Measurements from ENCODE around the gene GNG2.

The GNG2 gene

DNA sequence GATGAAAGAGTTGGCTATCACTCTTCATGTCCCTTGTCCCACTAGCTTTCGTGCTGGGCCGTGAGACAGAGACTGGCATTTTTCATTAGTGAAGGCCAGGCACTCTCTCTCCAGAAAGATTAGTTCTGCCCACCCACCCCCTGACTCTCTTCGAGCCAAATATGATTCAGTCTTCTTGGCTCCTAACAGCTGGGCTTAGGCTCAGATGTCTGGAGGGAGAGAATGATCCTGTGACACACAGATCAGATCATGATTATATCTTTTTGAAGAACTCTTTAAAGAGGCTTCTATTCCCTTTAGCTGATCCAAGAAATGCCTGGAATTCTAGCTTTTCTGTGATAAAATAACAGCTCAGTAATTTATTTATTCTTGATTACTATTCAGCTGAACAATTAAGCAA is 5.2 kb upstream of the GNG2 start:
- DNase-seq (ENCODE audit: extremely low read depth in 1 of 2, low read depth in 1 of 2) = no peak

DNA sequence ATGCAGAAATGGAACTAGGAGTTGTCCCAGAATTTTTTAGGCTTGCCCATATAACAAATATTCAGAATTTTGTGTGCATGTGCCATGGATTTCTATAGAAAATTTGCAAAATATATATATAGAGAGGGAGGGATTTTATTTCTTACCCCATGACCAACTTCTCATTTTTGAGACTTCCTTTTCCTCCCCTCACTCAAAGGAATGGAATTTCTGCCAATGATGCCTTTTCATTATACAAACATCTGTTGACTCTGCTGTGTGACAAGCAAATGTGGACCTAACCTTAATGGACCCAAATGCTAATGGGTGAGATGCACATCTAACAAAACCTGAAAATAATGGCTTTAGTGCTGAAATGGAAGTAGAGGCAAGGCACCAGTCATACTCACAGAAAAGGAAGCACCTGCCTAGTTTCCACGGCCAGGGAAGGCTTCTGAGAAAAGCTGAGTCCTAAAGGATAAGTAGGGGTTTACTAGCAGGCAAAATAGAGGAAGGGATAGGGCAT is 3.6 kb upstream of the GNG2 start:
- DNase-seq (ENCODE audit: extremely low read depth in 1 of 2, low read depth in 1 of 2) = no peak

DNA sequence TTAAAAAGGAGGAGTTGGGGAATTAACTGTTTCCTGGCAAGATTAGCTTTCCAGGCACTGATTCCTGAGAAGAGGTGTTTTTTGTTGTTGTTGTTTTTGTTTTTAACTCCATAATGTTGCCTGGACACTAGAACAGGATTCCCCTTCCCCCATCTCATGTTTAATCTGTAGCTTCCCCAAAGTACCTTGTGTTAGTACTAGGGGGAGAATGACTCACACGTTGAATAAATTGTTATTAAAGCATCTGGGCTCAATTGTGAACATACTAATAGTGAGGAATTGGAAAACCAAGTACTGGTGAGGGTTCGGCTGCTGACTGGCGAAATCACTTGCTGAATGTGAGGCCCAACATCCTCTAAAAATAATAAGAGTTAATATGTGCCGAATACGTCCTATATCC is 1.3 kb upstream of the GNG2 start:
- no peak for DNase-seq (ENCODE audit: extremely low read depth in 1 of 2, low read depth in 1 of 2)

DNA sequence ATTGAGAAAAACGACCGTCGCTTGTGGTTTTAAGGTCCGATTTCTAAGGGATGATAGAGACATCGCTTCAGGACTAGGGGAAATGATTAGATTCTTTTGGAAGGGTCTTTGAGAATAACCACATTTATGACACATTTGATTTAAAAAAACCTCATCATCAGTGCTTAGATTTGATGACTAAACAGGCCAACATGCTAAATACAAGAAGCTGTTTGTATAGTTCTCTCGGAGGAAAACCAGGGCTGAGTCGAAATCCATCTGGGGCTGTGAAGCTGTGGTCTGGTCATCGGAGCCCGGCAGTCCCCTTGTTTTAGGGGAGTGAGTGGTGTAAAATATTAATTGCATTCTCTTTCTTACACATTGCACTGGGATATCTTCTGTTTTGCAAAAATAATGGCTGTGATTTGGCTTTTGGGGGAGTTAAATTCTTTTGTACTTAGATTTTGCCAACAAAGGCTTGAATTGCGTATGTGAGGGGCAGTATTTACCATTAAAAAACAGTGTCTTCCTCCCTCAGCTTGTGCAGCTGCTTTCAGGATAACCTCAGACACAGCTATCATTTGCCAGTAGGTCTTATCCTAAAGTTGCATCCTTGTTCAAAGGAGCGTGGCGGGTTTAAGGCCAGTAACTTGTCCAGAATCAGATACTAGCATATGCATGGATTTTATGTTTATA is 550 bp downstream of the GNG2 start:
- DNase-seq (ENCODE audit: extremely low read depth in 1 of 2, low read depth in 1 of 2) = no peak

DNA sequence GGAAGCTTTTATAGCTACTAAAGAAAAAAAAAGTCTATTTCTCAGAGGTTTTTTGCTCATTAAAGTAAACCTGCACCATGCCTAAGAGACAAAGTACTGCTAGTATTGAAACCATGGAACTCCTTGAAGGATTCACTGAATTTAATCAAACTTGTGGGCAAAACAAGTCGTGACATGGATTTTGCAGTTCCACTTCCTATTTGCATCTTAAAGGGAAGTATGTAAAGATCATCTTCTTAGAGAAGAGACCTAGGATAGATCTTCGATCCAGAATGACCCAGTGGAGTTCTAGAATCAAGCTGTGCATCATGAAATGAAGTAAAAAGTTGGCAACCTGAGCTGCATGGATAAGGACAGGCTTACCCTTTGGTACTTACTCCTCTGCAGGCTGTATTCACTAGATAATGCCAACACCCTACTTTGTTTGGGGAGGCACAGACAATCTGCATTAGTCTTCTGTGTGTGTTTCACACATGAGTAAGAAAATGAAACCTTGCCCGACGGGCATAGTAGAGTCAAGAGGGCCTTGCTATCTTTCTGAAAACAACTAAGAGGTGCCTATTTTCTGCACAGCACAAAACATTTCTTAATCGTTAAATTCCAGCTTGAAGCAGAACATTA is 1.9 kb downstream of the GNG2 start:
- DNase-seq (ENCODE audit: extremely low read depth in 1 of 2, low read depth in 1 of 2) = no peak

DNA sequence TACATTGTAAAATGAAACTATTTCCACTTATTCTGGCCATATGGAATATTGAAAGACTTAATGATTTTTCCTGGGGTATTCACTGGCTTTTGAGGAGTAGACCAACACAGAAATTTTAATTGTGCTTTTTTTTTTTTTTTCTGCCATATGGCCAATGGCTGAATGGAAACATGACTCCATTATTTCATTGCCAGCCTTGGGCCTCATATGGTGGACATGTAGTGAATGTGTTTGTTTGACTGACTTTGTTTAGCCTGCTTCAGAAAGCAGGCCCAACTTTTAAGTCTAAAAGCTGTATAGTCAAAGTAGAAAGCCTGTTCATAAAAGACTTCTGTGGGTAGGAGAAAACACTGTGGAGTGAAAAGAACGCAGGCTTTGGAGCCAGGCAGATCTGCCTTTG is 2.4 kb downstream of the GNG2 start:
- DNase-seq (ENCODE audit: extremely low read depth in 1 of 2, low read depth in 1 of 2) = no peak

- no peak for DNase-seq (ENCODE audit: extremely low read depth in 1 of 2, low read depth in 1 of 2)
Observed at GRCh38 chr14:51865953-51866747, 5.7 kb downstream of the GNG2 start.

- DNase-seq (ENCODE audit: extremely low read depth in 1 of 2, low read depth in 1 of 2) = no peak
Observed at GRCh38 chr14:51867741-51868140, 7.3 kb downstream of the GNG2 start.

DNA sequence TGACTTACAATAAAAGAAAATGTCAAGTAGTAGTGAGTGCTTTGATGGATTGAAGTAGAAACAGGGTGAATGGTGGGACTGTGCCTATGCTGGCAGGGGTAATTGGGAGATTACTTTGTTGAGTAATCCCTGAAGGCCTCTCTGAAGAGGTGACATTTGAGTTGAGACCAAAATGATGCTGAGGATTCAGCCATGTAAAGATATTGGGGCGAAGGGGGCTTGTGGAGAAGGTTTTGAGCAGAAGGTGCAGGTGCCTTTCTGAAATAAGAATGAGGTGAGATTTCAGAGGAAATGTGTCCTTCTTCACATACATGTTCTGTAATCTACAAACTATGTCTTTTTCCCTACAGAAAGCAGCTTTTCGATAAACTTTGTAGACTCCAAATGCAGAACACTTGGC is 8.0 kb downstream of the GNG2 start:
- no peak for DNase-seq (ENCODE audit: extremely low read depth in 1 of 2, low read depth in 1 of 2)

DNA sequence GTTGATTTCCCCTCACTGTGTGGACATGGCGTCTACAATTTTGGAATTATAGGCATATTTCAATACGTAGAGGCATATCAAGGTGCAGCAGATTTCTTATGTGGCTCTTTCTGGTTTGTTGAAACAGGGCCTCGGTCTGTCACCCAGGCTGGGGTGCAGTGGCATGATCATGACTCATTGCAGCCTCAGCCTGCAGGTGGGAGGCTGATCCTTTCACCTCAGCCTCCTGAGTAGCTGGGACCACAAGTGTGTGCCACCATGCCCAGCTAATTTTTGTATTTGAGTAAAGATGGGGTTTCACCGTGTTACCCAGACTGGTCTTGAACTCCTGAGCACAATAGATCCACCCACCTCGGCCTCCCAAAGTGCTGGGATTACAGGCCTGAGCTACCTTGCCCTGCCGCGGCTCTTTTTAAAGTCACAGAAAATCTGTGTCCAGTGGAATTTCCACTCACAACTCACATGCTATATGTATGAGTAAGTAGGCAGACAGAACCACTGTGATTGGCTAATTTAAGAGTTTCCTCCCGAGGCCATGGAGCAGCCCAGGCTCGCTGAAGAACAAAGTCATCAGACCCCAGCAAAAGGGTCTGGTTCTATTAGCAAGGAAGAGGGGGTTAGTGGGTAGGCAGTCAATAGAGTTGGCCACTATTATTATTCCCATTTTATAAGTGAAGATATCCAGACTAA is 9.1 kb downstream of the GNG2 start:
- peak; percentile 53 to 62 for DNase-seq (ENCODE audit: extremely low read depth in 1 of 2, low read depth in 1 of 2)

DNA sequence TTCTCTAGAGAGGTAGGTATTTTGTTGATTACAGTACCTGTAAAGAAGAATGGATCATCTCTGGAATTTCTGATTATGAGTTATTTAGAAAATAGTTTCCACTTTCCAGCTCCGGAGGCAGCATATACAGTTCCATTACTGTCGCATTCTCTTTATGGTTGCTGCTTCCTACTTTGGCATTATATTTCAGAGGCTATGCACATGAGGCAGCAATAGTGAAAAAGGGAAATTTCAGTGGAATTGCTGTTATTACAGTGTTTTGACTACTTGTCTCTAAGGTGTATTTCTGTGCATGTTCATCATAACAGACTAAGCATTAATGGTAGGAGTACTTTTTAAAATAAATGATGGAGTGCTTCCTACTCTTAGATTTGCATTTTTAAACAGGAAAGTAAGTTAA is 10.2 kb downstream of the GNG2 start:
- DNase-seq (ENCODE audit: extremely low read depth in 1 of 2, low read depth in 1 of 2) = no peak

- DNase-seq (ENCODE audit: extremely low read depth in 1 of 2, low read depth in 1 of 2) = no peak
Observed at GRCh38 chr14:51871846-51872245, 11.4 kb downstream of the GNG2 start.

GRCh38 chr14:51872396-51872795 is 12.0 kb downstream of the GNG2 start:
- DNase-seq (ENCODE audit: extremely low read depth in 1 of 2, low read depth in 1 of 2) = no peak

GRCh38 chr14:51873221-51873893 is 12.9 kb downstream of the GNG2 start:
- no peak for DNase-seq (ENCODE audit: extremely low read depth in 1 of 2, low read depth in 1 of 2)

DNA sequence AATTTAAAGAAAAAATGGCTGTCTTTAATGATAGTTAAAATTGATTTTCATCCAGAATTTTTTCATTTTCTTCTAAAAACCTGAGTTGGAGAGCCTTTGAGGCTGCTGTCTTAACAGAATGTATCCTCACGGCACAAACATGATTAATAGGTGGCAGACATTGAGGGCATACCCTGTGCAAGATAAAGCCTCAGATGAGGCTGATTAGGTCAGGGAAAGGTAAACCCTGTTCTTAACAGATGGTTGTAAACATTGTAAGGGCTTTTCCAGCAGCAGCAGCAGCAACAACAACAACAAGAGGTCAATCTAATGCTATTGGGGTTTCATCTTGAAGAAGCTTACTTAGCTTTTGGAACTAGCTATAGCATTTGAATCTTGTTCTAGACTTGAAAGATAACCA is 17.4 kb downstream of the GNG2 start:
- no peak for DNase-seq (ENCODE audit: extremely low read depth in 1 of 2, low read depth in 1 of 2)

GRCh38 chr14:51879170-51879569 is 18.8 kb downstream of the GNG2 start:
- no peak for DNase-seq (ENCODE audit: extremely low read depth in 1 of 2, low read depth in 1 of 2)

GRCh38 chr14:51880835-51881580 is 20.6 kb downstream of the GNG2 start:
- no peak for DNase-seq (ENCODE audit: extremely low read depth in 1 of 2, low read depth in 1 of 2)

DNA sequence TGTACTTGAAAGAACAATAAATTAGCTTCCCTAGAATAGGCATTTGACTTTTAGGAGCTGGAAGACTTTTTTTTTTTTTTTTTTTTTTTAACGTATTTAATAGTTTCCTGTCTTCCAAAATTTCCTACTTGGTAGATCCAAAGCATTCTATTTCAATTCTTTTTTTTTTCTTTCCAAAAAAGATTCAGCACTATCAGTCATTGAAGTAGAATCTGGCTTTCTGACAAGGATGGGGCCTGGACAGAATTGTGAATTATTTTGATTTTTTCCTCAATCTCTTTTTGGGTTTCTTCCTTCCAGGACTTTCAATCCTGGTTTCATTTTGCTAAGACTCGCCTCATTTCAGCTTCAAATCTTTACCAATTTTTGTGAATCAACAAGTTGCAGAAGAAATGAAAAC is 21.2 kb downstream of the GNG2 start:
- no peak for DNase-seq (ENCODE audit: extremely low read depth in 1 of 2, low read depth in 1 of 2)

DNA sequence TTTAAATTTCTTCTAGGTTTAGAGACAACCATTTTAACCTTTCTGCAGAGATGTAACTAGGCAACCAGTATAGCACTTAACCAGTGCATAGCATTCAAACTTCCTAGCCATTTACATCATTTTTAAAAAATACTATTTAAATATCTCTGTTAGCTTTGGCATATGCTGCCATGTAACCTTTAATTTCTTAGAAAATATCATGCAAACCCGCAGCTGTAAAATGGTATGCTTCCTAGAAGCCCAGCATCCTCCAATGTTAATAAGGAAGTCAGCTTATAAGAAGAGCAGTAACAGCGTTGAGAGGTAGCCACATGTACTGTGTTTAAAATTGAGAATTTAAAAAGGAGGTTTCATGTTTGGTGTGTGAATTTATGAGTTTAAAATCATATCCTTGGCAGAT is 22.8 kb downstream of the GNG2 start:
- no peak for DNase-seq (ENCODE audit: extremely low read depth in 1 of 2, low read depth in 1 of 2)
